Mesodermal cell (in vitro differentiated cells): ENCODE data around the gene KIF26B.

Experiments used
- H3K27ac ChIP-seq: 2 replicates; pipeline ENCODE4 v1.7.0; 2013; ENCODE audit warnings: mild to moderate bottlenecking, low read depth, low read length, moderate library complexity; ENCODE audit not compliant: severe bottlenecking
- H3K36me3 ChIP-seq: 2 replicates; pipeline ENCODE4 v1.7.1; 2013; ENCODE audit warnings: mild to moderate bottlenecking, low read length, moderate library complexity; ENCODE audit not compliant: control insufficient read depth, insufficient read depth
- H3K4me1 ChIP-seq: one replicate; pipeline ENCODE4 v1.7.1; 2013; ENCODE audit warnings: mild to moderate bottlenecking, low read length; ENCODE audit not compliant: insufficient read depth, control insufficient read depth, poor library complexity, severe bottlenecking
- H3K4me3 ChIP-seq: 2 replicates; pipeline ENCODE4 v1.7.0; 2013; ENCODE audit warnings: low read length, control low read depth, mild to moderate bottlenecking; ENCODE audit not compliant: insufficient read depth, poor library complexity, severe bottlenecking; ENCODE audit errors: extremely low read depth
- H3K9me3 ChIP-seq: 2 replicates; pipeline ENCODE4 v1.7.1; 2013; ENCODE audit warnings: mild to moderate bottlenecking, low read length, moderate library complexity; ENCODE audit not compliant: control insufficient read depth
- WGBS, 2 experiments: methylation state at CpG; one replicate each; pipeline ENCODE4 v1.1.5; 2013; ENCODE audit warnings: missing lambda C conversion rate in 2 of 2; ENCODE audit not compliant: insufficient coverage in 2 of 2; 5-methylcytosine and 5-hydroxymethylcytosine counted together

KIF26B gene

DNA sequence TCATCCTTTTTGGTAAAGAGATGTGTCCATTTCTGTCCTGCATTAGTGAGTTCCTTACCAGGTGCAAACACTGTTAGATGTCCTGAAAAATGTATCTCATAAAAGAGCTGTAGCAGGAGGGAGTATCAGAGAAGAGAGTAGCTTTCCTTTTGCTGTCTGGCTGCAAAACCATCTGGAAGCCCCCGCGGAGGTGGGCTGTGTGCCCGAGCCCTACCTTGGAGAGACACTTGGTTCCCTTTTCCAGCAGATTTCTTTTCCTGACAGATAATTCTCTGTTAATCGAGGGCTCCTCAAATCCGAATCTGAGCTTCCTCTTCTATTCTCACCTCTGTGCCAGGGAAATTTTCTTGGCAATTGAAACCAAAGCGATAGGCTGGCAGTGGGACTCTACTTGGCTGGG, 53.0 kb downstream of the KIF26B start:
- H3K36me3 ChIP-seq: peaks cover 7% of the 10 kb centered on the region
- H3K4me1 ChIP-seq: no peaks in the 10 kb centered on the region
- H3K27ac ChIP-seq: no peak overlapping the region

DNA sequence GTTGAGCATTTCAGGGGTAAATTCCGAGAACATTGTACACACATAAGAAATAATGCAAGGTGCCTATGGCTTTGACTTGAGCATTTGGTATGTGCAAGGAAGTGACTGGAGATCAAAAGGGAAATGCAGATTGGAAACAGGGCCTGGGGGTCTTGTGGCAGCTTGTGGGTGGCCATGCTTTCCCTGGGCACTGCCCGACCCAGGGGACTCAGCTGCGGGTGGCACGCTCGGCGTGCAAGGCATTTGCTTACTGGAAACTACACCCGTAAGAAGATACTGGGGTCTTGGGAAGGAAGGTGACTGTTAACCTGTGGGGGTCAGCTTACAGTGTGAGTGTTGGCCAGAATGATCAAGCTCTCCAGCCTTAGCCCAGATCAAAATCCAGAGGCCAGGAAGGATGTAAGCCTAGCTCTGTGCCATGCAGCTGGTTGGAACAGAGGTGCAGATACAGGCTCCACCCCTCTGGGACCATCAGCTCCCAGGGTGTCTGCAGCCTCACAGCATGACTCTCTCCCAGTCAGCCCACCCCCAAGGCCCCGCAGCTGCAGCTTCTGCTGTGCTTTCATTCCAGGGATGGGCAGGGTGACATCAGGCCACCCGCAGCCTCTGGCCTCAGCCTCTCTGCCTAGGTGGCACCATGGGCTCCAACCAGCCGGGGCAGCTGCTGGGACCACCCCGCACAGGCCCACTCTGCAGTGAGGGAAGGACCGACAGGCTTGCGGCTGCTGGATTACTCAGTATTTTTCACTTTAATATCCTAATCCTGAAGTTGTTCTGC, 55.1 kb downstream of the KIF26B start:
- Histone ChIP-seq H3K9me3 (peaks cover 31% of the 10 kb centered on the region), H3K4me1 (no peaks in the 10 kb centered on the region), H3K36me3 (peaks cover 3% of the 10 kb centered on the region), H3K4me3 (no peak overlapping the region), H3K27ac (no peak overlapping the region)
- WGBS, 2 experiments: 92 to 94% methylated on average over 5 to 9 of the region's 13 CpGs

More for the DNA sequence above, 53.0 kb downstream of the KIF26B start:
- H3K9me3 ChIP-seq: peaks cover 34% of the 10 kb centered on the region
- 81 to 90% methylated on average over 5 of the region's 6 CpGs for WGBS, 2 experiments
- H3K4me3 ChIP-seq: no peak overlapping the region

DNA sequence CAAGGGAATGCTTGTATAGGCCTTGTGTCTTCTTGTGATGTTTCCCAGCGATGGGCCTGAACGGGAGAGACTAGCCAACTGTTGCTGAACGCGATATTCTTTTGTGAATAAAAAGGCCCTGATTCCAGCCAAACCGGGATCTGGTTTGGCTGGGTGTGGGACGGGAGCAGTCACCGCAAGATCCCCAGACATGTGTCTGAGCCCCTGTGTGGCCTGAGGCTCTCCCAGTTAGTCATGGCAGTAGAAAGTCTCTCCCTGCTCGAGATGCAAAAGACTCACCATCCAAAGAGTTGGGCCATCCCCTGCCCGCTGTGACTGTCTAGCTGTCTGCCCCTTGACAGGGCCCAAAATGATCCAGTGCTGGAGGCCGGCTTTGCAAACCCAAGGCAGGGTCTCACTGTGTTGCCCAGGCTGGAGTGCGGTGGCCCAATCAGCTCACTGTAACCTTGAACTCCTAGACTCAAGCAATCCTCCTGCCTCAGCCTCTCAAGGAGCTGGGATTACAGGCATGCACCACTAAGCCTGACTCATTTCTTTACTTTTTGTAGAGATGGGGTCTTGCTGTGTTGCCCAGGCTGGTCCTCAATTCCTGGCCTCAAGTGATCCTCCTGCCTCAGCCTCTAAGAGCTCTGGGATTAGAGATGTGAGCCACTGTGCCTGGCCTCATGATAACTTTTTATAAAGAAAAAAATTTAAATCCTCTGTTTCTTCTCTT, 56.4 kb downstream of the KIF26B start:
- no peak overlapping the region for H3K27ac ChIP-seq
- no peaks in the 10 kb centered on the region for H3K4me1 ChIP-seq
- peaks cover 24% of the 10 kb centered on the region for H3K9me3 ChIP-seq
- no peak overlapping the region for H3K4me3 ChIP-seq
- 85 to 87% methylated on average over 10 to 11 of the region's 11 CpGs for WGBS, 2 experiments
- peaks cover 3% of the 10 kb centered on the region for H3K36me3 ChIP-seq

DNA sequence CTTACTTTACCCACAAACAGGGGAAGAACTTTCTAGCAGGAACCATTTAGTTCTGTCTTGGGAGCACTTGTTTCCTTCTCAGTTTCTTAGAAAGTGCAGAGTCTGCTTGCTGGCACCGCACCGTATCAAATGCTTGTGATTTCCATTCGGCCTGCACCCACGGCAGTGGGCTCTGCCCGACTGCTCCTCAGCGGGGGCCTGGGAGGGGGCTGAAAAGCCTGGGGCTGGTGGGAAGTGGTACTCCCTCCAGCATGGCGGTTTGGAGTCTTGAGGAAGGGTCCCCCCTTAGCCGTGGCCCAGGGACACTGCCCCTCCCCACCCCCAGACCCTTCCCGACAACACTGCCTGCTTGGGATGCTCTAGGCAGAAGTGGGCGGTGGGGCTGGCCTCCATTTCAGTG, 57.0 kb downstream of the KIF26B start:
- Histone ChIP-seq H3K4me3 (no peak overlapping the region), H3K36me3 (peaks cover 3% of the 10 kb centered on the region), H3K4me1 (peaks cover 4% of the 10 kb centered on the region), H3K9me3 (peaks cover 18% of the 10 kb centered on the region), H3K27ac (no peak overlapping the region)
- 80 to 95% methylated on average over 4 of the region's 10 CpGs for WGBS, 2 experiments

DNA sequence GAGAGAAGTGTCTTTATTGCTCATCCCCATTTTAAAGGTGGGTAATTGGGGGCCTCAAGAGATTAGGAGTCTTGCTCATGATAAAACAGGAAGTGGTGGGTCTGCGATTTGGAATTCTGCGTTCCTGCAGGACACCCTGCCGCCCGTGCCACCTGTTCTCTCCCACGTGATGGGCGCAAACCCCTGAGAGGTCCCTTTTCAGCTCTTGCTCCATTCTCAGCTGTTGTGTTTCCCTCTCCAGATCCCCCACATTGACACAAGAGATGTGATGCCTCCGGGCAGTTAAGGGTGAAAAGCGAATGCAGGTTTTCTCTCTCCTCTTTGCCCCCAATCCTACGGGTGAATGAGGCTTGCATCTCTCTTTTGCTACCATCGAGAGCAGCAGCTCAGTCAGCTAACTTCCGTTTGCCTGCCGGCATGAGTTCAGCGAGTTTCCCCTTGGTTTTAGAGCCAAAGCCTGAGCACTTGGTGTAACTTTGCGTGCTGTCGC, 57.5 kb downstream of the KIF26B start:
- H3K4me1 ChIP-seq: peaks cover 4% of the 10 kb centered on the region
- 93 to 96% methylated on average over 12 to 15 of the region's 15 CpGs for WGBS, 2 experiments
- peaks cover 3% of the 10 kb centered on the region for H3K36me3 ChIP-seq
- H3K27ac ChIP-seq: no peak overlapping the region
- H3K9me3 ChIP-seq: peaks cover 13% of the 10 kb centered on the region
- no peak overlapping the region for H3K4me3 ChIP-seq

DNA sequence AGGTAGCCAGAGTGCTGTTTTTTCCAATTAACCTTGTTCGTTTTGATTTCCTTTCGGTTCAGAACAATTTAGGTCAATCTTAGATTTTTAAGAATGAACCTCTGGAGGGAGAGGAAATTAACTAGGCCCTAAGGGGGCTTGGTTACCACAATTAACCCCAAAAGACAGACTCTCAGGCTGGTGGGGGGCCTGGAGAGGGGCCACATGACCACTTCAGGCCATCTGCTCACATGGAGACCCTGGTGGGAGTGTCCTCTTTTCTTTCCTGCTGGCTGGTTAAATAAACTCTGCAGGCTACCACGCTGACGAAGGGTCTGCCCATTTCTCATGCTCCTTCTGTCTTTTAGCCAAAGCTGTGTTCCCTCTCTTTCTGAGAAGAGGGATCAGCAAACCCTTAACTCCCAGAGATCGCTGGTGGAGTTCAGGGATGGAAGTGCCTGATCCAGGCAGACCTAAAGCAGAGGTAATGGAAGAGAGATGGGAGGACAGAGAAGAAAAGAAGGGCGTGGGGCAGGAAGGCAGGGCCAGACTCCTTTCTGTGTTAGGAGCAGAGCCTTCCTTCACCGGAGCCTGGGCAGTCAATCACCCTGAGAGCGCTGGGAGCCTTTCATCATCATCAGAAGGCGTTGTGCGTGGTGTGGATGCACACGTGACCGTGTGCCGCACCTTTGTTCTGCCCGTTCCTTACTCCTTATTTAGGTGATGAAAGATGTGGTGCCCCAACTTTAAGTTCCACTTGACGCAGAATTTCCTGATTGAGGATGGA, 58.5 kb downstream of the KIF26B start:
- H3K4me1 ChIP-seq: peaks cover 4% of the 10 kb centered on the region
- no peaks in the 10 kb centered on the region for H3K36me3 ChIP-seq
- H3K4me3 ChIP-seq: no peak overlapping the region
- 80 to 84% methylated on average over 8 to 13 of the region's 15 CpGs for WGBS, 2 experiments
- no peak overlapping the region for H3K27ac ChIP-seq
- peaks cover 5% of the 10 kb centered on the region for H3K9me3 ChIP-seq

DNA sequence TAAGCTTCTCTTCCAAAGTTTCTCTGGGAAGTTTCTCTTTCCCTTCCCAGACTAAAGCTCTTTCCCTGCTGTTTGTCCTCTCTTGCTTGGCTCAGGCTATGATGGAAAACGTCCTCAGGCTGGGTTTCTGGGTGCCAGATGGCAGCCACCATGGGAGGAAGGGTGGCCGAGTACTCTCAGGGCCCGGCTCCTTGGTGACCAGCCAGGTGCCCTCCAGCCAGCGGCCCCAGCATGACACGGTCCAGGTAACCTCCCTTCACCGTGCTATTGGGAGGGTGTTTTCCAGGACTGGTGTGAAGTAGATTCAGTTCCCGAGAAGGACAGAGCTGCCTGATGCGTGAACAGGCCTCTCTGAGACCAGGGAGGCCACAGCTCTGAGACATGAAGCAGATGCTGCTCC, 60.3 kb downstream of the KIF26B start:
- Histone ChIP-seq H3K9me3 (no peaks in the 10 kb centered on the region), H3K4me3 (no peak overlapping the region), H3K4me1 (peaks cover 7% of the 10 kb centered on the region), H3K27ac (no peak overlapping the region), H3K36me3 (no peaks in the 10 kb centered on the region)
- 91 to 100% methylated on average over 1 to 8 of the region's 8 CpGs for WGBS, 2 experiments

DNA sequence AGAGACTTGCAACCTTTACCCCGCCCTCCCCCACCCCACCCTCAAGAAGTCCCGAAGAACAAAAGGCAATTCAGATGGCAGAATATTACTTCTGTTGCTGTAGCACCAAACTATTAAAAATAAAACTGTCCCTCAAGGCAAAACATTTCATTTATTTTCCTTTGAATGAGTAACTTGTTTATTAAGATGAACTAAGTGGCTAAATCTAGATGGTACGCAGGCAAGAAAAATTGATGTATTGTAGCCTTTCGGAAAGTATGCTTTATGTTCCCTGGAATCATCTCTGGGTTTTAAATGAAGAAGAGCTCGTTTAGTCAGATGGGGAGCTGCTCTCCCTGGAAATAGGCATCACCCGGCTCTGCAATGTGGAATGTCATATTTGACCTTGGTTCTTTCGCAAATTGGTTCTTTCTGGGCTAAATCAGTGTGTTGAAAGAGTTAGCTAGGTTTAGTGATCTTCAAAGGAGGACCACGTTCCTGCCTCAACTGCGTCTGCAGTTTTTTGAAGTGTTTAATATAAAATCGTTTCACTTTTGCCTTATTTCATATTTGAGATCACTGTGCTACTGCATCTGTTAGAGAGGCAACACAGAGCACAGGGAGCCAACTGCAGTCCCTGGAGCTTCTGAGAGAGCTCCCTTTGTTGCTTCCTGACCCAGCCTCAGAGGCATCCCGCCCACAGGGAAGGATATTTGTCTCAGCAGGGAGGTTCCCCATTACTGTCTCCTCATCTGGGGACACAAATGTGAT, 61.8 kb downstream of the KIF26B start:
- Histone ChIP-seq H3K4me1 (peaks cover 11% of the 10 kb centered on the region), H3K4me3 (no peak overlapping the region), H3K27ac (peak overlapping the region; percentile 31), H3K36me3 (no peaks in the 10 kb centered on the region), H3K9me3 (no peaks in the 10 kb centered on the region)
- 75 to 85% methylated on average over 6 to 7 of the region's 11 CpGs for WGBS, 2 experiments

DNA sequence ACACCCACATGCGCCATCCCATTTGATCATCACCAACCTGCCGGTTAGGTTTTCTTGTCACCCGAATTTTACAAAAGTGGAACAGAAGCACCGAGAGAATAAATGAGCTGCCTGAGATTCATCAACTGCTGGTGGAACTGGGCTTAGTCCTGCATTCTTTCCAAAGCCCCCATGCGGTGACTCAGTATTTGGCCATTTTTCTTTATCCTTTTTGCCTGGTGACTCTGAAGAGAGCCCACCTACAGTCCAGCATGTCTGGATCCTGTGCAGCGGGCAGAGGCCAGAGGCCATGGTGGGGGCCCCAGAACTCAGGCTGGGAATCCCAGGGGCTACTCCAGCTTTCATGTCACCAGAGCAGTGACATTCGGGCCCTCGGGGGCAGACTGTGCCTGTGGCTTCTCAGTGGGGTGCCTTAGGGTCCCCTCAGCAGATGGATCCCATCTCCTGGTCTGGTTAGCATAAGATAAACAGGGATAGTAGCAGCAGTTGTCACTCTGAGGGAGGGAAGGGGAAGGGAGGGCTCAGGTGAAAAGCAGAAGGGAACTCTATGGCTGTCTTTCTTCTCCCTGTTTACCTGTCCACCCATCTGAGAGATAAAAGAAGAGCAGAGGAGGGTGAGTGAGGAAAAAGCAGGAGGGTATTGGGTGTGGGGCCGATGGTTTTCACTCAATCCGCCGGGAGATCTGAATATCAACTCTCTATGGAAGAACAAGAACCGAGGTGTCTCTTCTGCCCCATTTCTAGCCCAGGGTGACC, 63.2 kb downstream of the KIF26B start:
- Histone ChIP-seq H3K4me3 (no peak overlapping the region), H3K4me1 (peaks cover 11% of the 10 kb centered on the region), H3K9me3 (no peaks in the 10 kb centered on the region), H3K27ac (peak overlapping the region; percentile 41), H3K36me3 (no peaks in the 10 kb centered on the region)
- 91% methylated on average over 10 to 12 of the region's 12 CpGs for WGBS, 2 experiments
